Measurements from ENCODE around the gene DOCK2. TPM values are rescaled to one million over a fixed set of nuclear protein-coding genes. Genes with fewer than 3 reads are reported as not detected.

DOCK2 gene
- total RNA-seq, 1 donor from 2014 or later, result 3.9 TPM

GRCh38 chr5:170078458-170078857, 441.4 kb downstream of the DOCK2 start:
- DNase-seq (ENCODE audit: low read depth), result no peak

GRCh38 chr5:170078931-170079330, 441.9 kb downstream of the DOCK2 start:
- Histone ChIP-seq H3K27me3 (ENCODE audit: control insufficient read depth, insufficient read depth, low read length) (no peaks in the 10 kb centered on the region), H3K36me3 (ENCODE audit: control insufficient read depth, insufficient read depth, low read length) (no peaks in the 10 kb centered on the region), H3K4me3 (ENCODE audit: low read depth, low read length) (no peak overlapping the region)
- no peak for DNase-seq (ENCODE audit: low read depth)
- no peak for TF ChIP-seq CTCF (IDR thresholded peaks at IDR 0.05; ENCODE audit: insufficient read depth, low read length, poor library complexity, severe bottlenecking)

More at GRCh38 chr5:170078458-170078857, 441.4 kb downstream of the DOCK2 start:
- Histone ChIP-seq H3K27me3 (ENCODE audit: control insufficient read depth, insufficient read depth, low read length) (no peaks in the 10 kb centered on the region), H3K4me3 (ENCODE audit: low read depth, low read length) (no peak overlapping the region), H3K36me3 (ENCODE audit: control insufficient read depth, insufficient read depth, low read length) (no peaks in the 10 kb centered on the region)
- no peak for TF ChIP-seq CTCF (IDR thresholded peaks at IDR 0.05; ENCODE audit: insufficient read depth, low read length, poor library complexity, severe bottlenecking)

GRCh38 chr5:170080217-170080616, 443.1 kb downstream of the DOCK2 start:
- no peak for DNase-seq (ENCODE audit: low read depth)
- Histone ChIP-seq H3K36me3 (ENCODE audit: control insufficient read depth, insufficient read depth, low read length) (no peaks in the 10 kb centered on the region), H3K27me3 (ENCODE audit: control insufficient read depth, insufficient read depth, low read length) (no peaks in the 10 kb centered on the region), H3K4me3 (ENCODE audit: low read depth, low read length) (no peak overlapping the region)
- no peak for TF ChIP-seq CTCF (IDR thresholded peaks at IDR 0.05; ENCODE audit: insufficient read depth, low read length, poor library complexity, severe bottlenecking)

- no peak overlapping the region for H3K4me3 ChIP-seq (ENCODE audit: low read depth, low read length)
- no peaks in the 10 kb centered on the region for H3K27me3 ChIP-seq (ENCODE audit: control insufficient read depth, insufficient read depth, low read length)
- TF ChIP-seq CTCF (IDR thresholded peaks at IDR 0.05; ENCODE audit: insufficient read depth, low read length, poor library complexity, severe bottlenecking), result no peak
- DNase-seq (ENCODE audit: low read depth), result no peak
- no peaks in the 10 kb centered on the region for H3K36me3 ChIP-seq (ENCODE audit: control insufficient read depth, insufficient read depth, low read length)
Measured at GRCh38 chr5:170080786-170081445, 443.8 kb downstream of the DOCK2 start.

- no peaks in the 10 kb centered on the region for H3K36me3 ChIP-seq (ENCODE audit: control insufficient read depth, insufficient read depth, low read length)
- no peak for TF ChIP-seq CTCF (IDR thresholded peaks at IDR 0.05; ENCODE audit: insufficient read depth, low read length, poor library complexity, severe bottlenecking)
- no peaks in the 10 kb centered on the region for H3K27me3 ChIP-seq (ENCODE audit: control insufficient read depth, insufficient read depth, low read length)
- DNase-seq (ENCODE audit: low read depth), result no peak
- no peak overlapping the region for H3K4me3 ChIP-seq (ENCODE audit: low read depth, low read length)
Measured at GRCh38 chr5:170081616-170082015, 444.5 kb downstream of the DOCK2 start.

GRCh38 chr5:170082701-170083100, 445.6 kb downstream of the DOCK2 start:
- TF ChIP-seq CTCF (IDR thresholded peaks at IDR 0.05; ENCODE audit: insufficient read depth, low read length, poor library complexity, severe bottlenecking), result no peak
- Histone ChIP-seq H3K4me3 (ENCODE audit: low read depth, low read length) (no peak overlapping the region), H3K27me3 (ENCODE audit: control insufficient read depth, insufficient read depth, low read length) (no peaks in the 10 kb centered on the region), H3K36me3 (ENCODE audit: control insufficient read depth, insufficient read depth, low read length) (no peaks in the 10 kb centered on the region)
- no peak for DNase-seq (ENCODE audit: low read depth)
